ENCODE data around the gene NDC1.

DNA sequence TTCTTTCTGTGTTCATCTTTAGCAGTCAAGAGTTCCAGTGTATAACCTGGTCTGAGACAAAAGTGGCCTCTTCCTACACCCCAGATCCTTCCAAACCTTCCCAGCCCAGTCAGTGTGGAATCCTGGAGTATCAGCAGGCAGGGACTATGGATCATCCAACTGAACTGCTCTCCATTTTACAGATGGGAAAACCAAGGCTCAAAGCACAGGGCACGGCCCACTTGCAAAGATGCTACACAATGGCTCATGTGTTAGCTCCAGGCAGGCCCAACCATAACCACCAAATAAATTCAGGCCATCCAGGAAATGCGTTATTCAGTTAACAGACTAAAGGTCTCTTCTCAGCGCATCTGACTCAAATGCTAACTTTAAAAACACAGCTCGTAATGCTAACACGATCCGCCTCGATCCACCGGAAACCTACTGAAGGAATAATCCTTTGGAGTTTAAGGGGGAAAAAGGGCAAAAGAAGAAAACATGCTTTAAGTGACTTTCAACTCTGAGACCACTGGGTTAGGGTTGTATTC lies 106.3 kb downstream of the NDC1 start:
- TF ChIP-seq, protein P1, sequence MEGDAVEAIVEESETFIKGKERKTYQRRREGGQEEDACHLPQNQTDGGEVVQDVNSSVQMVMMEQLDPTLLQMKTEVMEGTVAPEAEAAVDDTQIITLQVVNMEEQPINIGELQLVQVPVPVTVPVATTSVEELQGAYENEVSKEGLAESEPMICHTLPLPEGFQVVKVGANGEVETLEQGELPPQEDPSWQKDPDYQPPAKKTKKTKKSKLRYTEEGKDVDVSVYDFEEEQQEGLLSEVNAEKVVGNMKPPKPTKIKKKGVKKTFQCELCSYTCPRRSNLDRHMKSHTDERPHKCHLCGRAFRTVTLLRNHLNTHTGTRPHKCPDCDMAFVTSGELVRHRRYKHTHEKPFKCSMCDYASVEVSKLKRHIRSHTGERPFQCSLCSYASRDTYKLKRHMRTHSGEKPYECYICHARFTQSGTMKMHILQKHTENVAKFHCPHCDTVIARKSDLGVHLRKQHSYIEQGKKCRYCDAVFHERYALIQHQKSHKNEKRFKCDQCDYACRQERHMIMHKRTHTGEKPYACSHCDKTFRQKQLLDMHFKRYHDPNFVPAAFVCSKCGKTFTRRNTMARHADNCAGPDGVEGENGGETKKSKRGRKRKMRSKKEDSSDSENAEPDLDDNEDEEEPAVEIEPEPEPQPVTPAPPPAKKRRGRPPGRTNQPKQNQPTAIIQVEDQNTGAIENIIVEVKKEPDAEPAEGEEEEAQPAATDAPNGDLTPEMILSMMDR (IDR thresholded peaks at IDR 0.05) = no peak
- no peak for TF ChIP-seq POLR2A (IDR thresholded peaks at IDR 0.05)

Measured in prostate gland (tissue), 2 donors.